Hepatic stellate cell (primary cell): ENCODE results near the gene HILPDA.
"Not testable (repeated sequence)": the region's sequence is repeated elsewhere in the genome, so short reads cannot be mapped to it uniquely, and the experiment has no call there.

Experiments
- DNase-seq: peaks from one replicate; pipeline ENCODE4 v3.0.0; 2011; ENCODE audit warnings: low spot score

The HILPDA gene

DNA sequence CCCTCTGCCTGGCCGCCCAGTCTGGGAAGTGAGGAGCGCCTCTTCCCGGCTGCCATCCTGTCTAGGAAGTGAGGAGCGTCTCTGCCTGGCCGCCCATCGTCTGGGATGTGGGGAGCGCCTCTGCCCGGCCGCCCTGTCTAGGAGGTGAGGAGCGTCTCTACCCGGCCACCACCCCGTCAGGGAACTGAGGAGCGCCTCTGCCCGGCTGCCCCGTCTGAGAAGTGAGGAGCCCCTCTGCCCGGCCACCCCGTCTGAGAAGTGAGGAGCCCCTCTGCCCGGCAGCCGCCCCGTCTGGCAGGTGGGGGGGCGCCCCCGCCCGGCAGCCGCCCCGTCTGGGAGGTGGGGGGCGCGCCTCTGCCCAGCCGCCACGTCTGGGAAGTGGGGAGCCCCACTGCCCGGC is 7.7 kb downstream of the HILPDA start:
- DNase-seq = not testable (repeated sequence)

DNA sequence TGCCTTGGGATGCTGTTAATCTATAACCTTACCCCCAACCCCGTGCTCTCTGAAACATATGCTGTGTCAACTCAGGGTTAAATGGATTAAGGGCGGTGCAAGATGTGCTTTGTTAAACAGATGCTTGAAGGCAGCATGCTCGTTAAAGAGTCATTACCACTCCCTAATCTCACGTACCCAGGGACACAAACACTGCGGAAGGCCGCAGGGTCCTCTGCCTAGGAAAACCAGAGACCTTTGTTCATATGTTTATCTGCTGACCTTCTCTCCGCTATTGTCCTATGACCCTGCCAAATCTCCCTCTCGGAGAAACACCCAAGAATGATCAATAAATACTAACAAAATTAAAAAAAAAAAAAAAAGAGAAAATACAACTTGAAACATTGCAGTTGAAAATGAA is 8.3 kb downstream of the HILPDA start:
- not testable (repeated sequence) for DNase-seq

DNA sequence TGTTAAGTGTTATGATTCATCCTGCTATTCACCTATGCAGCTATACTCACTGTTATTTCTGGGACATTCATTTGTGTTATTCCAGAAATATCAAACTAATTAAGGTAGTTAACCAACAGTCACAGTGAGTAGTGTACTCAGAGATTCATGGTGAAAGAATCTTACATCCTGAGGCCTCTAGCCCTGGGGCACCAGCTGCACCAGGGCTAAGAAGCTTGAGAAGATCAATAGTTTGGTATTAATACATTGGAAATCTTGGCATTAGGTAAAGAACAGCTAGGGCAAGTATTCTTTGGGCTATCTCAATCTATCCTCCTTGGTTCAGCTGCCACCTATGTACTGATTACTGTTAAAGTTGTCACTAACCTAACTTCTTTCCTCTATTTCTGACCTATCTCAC is 11.2 kb downstream of the HILPDA start:
- not testable (repeated sequence) for DNase-seq

DNA sequence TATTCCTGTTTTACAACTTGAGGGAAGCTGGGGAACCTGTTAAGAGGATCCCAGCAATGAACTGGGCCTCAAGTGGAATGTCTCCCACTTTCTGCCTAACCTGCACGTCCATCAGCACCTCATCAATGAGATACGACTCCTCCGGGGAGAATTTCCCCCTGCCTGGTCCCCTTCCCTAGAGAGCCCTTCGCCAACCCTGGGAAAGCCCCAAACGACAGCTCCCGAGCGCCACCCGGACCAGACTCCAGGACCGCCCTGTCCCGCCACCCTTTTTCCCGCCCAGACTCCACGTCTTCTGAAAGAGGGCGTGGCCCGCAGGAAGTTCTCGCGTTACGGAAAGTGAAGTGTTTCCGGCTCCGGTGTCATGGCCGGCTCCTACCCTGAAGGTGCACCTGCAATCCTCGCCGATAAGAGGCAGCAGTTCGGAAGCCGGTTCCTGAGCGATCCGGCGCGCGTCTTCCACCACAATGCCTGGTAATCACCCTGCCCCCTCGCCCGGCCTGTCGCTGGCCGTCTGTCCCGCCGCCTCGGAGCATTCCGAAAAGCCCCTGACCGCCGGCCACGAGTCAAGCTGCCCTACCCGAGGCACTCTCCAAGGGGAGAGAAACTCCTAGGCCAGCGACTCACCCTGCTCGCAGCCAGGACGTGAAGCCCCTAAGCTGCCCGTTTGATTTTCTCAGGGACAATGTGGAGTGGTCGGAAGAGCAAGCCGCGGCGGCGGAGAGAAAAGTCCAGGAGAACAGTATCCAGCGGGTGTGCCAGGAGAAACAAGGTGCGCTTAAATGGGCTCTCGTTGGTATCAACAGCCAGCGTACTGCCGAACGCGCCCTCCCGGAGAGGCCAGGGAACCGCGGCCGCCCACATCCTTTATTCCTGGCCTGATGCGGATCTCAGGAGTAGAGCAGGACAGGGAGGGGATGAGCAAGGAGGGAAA is 21.0 kb downstream of the HILPDA start, which contains the start of gene METTL2B:
METTL2B (plus strand) TSS at position 347 of the 934 bp plus-strand sequence; CDS start at position 365, 18 bp downstream.
- peak; percentile 79 for DNase-seq

DNA sequence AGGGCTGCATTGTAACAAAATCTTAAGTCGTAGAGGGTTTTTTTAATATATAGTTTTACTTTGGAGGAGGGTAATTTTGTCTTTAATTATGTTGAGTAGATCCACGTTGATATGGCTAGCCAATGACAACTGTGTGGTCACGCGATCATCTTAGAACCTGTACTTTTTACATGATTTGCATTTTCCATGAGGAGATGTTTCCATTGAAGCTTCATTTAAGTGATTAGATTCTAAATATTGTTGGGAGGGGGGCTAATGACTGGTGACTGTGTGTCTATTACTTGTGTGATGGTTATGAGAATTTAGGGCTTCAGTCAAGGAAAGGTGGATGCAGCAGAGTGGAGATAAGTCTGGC is 21.6 kb downstream of the HILPDA start:
- DNase-seq = not testable (repeated sequence)

DNA sequence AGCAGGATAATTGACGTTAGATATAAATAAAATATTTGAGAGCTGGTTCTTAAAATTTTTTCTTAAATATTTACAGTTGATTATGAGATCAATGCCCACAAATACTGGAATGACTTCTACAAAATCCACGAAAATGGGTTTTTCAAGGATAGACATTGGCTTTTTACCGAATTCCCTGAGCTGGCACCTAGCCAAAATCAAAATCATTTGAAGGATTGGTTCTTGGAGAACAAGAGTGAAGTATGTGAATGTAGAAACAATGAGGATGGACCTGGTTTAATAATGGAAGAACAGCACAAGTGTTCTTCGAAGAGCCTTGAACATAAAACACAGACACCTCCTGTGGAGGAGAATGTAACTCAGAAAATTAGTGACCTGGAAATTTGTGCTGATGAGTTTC is 23.4 kb downstream of the HILPDA start:
- DNase-seq = not testable (repeated sequence)

DNA sequence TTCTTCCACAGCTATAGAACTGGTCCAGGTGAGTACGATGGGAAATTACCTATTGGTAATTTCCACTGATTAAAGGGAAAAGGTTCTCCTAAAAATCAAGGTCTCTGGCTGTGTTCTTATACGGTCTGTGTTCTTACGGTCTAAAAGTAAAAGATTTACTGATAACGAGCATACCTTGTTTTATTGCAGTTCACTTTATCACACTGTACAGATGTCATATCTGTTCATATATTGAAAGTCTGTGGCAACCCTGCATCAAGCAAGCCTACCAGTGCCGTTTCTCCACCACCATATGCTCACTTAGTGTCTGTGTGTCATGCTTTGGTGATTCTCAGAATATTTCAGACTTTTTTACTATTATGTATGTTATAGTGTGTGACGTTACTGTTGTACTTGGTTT is 32.5 kb downstream of the HILPDA start:
- not testable (repeated sequence) for DNase-seq

DNA sequence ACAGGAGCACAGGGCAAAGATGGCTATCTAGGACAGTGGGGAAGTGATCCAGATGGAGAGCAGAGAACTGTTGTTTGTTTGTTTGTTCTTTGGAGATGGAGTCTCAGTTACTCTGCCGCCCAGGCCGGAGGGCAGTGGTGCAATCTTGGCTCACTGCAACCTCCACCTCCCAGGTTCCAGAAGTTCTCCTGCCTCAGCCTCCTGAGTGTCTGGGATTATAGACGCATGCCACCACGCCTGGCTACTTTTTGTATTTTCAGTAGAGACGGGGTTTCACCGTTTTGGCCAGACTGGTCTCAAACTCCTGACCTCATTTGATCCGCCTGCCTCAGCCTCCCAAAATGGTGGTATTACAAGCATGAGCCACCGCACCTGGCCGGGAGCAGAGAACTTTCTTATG is 41.7 kb downstream of the HILPDA start:
- no peak for DNase-seq

DNA sequence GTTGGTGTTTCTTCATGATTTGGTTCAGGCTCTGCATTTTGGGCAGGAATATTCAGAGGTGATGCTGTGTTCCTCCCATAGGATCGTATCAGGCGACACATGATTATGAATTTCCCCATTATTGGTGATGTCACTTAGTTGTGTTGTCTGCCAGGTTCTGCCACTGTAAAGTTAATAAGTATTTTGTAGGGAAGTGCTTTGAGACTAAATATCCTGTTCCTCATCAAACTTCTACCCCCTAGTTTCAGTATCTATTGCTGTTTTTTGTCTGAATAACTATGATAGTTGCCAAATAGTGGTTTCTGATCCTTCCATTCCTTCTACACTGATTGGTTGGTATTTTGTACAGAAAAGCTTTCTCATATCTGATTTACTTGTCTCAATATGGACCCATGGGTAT is 49.7 kb downstream of the HILPDA start:
- not testable (repeated sequence) for DNase-seq

DNA sequence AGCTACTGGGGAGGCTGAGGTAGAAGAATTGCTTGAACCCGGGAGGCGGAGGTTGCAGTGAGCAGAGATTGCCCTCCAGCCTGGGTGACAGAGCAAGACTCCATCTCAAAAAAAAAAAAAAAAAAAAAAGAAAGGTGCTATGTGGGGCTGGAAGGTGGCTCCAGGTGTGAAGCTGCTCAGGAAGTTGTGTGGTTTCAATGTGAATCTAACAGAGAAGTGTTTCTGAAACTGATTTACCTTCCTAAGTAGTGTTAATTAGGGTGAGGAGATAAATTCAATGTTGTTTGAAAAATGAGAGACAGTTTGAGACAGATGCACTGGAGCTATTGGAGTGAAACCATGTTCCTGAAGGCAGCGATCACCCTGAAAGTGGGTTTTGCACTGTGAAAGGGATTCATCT is 51.1 kb downstream of the HILPDA start:
- not testable (repeated sequence) for DNase-seq

DNA sequence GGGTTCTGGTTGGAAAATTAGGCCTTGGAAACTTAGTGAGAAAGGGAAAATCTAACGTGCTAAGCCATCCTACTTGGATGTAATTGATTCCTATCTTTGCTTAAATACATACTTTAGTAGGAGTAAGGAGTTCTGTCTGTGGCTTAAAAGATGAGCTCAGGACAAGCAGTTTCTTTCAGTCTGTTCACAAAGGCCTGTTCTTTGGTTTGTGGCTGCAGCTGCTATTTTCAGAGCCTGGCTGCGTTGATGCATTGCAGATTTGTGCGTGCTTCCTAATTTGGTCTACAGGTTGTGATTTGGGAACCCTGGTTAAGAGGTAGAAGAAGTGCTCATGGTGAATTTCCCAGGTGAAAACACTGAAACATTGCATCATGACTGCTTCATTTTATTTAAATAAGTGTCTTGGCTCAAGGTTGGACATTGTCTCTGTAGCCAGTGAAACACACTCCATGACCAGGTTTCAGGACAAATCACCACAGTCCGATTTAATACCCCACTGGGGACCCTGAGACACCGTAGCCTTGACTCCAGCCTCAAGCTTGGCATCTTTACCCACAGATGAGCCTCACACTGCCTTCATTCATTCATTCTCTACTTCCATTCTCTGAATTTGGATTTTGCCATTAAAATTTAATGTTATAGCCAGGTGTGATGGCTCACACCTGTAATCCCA is 51.8 kb downstream of the HILPDA start:
- not testable (repeated sequence) for DNase-seq
